Activated T-helper 2 cell treated with anti-CD3 and anti-CD28 coated beads, Interferon-gamma antibody, Interleukin-2, Interleukin-4, amounts not matched to agents 10 μg/mL and 5 μg/mL and 100 μg/mL, durations not matched to agents 14 hours and 24 hours and 36 hours (primary cell): ENCODE measurements around the gene DOCK3. TPM values are rescaled to one million over a fixed set of nuclear protein-coding genes. Genes with fewer than 3 reads are reported as not detected.
"Not testable (repeated sequence)": the region's sequence is repeated elsewhere in the genome, so short reads cannot be mapped to it uniquely, and the experiment has no call there.

ENCODE experiments used
- DNase-seq: peaks from one replicate; pipeline ENCODE4 v3.0.0; 2021; ENCODE audit warnings: low spot score
- H3K27ac Mint-ChIP-seq: one replicate; pipeline ENCODE4 v1.8.0; 2021; ENCODE audit warnings: mixed read lengths
- H3K27me3 Mint-ChIP-seq: one replicate; pipeline ENCODE4 v1.8.0; 2021; ENCODE audit warnings: low read depth, mixed read lengths
- H3K36me3 Mint-ChIP-seq: one replicate; pipeline ENCODE4 v1.8.0; 2021; ENCODE audit warnings: low read depth, mixed read lengths
- H3K4me1 Mint-ChIP-seq: one replicate; pipeline ENCODE4 v1.8.0; 2021; ENCODE audit warnings: low read depth, mixed read lengths
- H3K4me3 Mint-ChIP-seq: one replicate; pipeline ENCODE4 v1.8.0; 2021; ENCODE audit warnings: low read depth, mild to moderate bottlenecking, moderate library complexity, mixed read lengths
- H3K9me3 Mint-ChIP-seq: one replicate; pipeline ENCODE4 v1.8.0; 2021; ENCODE audit warnings: mixed read lengths
- intact Hi-C: fragments of 100-400 bp; cut with micrococcal nuclease; formaldehyde crosslinking; loops from one replicate; pipeline ENCODE4 v1.15.1; 2023
- total RNA-seq: library from RNA; stranded (reverse); gene quantifications from 2 replicates; pipeline ENCODE4 v1.2.3, GENCODE V29; 2022

The DOCK3 gene
- total RNA-seq, 1 donor from 2014 or later, result 1.4 TPM

DNA sequence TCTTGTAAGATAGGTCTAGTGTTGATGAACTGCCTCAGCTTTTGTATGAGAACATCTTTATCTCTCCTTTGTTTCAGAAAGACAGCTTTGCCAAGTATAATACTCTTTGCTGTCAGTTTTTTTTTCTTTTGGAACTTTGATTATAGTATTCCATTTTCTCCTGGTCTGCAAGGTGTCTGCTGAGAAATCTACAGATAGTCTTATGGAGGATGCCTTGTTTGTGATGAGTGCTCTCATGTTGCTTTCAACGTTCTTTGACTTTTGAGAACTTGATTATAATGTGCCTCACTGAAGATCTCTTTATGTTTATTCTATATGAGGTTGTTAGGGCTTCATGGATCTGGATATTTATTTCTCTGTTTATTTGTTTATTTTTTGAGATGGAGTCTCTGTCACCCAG is 60.3 kb downstream of the DOCK3 start:
- H3K36me3 Mint-ChIP-seq, result no peaks in the 10 kb centered on the region
- intact Hi-C loops, result no loop called here
- H3K27ac Mint-ChIP-seq, result no peak overlapping the region
- no peaks in the 10 kb centered on the region for H3K4me1 Mint-ChIP-seq
- H3K4me3 Mint-ChIP-seq, result no peak overlapping the region
- H3K27me3 Mint-ChIP-seq, result no peaks in the 10 kb centered on the region
- H3K9me3 Mint-ChIP-seq, result peaks cover 4% of the 10 kb centered on the region
- no peak for DNase-seq

DNA sequence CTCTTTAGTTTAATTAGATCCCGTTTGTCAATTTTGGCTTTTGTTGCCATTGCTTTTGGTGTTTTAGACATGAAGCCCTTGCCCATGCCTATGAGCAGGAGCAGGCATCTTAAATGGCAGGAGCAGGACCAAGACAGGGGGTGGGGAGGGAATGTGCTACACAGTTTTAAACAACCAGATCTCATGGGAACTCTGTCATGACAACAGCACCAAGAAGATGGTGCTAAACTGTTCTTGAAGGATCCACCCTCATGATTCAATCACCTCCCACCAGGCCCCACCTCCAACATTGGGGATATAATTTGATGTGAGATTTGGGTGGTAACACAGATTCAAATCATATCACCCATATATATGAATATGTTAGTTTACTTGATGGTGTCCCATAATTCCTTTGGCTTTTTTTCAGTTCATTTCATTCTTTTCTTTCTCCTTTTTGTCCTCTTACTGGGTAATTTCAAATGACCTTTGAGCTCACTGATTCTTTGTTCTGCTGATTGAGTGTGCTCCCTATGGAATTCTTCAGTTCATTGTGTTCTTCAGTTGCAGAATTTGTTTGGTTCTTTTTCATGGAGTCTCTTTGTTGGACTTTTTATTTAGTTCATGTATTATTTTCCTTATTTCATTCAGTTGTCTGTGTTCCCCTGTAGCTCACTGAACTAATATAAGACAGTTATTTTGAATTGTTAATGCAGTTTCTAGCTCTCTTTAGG is 62.6 kb downstream of the DOCK3 start:
- Mint-ChIP-seq H3K36me3 (no peaks in the 10 kb centered on the region), H3K27ac (no peak overlapping the region), H3K27me3 (no peaks in the 10 kb centered on the region), H3K4me3 (no peak overlapping the region), H3K4me1 (no peaks in the 10 kb centered on the region), H3K9me3 (peaks cover 4% of the 10 kb centered on the region)
- intact Hi-C loops, result no loop called here
- no peak for DNase-seq

DNA sequence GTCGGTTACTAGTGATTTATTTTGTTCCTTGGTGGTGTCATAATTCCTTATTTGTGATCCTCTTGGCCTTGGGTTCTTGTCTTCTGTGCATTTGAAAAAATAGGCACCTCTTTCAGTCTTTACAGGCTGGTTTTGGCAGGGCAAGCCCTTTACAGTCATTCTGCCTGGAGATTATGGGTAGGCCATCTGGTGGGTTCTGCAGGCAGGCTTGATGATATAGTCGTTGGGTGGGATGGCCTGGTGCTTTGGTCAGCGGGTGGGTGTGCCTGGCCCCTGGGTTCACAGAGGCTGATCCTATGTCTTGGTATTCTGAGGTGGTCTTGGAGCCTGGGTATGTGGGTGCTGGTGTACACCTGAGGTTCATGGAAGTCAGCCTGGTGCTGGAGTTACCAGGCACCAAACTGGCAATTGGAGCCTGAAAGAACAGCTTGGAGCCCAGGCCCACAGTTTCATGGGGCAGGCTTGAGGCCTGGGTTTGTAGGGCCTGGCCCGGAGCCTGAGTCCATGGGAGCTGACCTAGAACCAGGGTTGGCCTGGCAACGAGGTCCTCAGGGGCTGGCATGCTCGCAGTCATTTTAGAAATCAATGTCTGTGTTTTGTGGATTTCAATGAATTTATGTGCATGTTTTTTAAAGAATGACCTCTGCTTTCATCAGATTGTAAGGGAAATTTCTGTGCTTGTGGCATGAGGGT is 63.3 kb downstream of the DOCK3 start:
- no peak for DNase-seq
- intact Hi-C loops, result no loop called here
- Mint-ChIP-seq H3K4me3 (no peak overlapping the region), H3K4me1 (no peaks in the 10 kb centered on the region), H3K36me3 (no peaks in the 10 kb centered on the region), H3K9me3 (peaks cover 4% of the 10 kb centered on the region), H3K27ac (no peak overlapping the region), H3K27me3 (no peaks in the 10 kb centered on the region)

DNA sequence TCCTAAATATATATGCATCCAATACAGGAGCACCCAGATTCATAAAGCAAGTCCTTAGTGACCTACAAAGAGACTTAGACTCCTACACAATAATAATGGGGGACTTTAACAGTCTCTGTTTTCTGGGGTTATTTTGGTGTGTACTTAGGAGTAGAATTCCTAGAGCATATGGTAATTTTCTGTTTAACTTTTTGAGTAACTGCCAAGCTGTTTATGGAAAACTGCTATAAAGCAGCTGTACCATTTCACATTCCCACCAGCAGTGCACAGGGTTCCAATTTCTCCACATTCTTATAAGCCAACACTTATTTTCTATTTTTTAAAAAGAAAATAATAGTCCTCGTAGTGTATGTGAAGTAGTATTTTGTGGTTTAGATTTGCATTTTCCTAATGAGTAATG is 68.9 kb downstream of the DOCK3 start:
- H3K36me3 Mint-ChIP-seq, result no peaks in the 10 kb centered on the region
- H3K4me3 Mint-ChIP-seq, result no peak overlapping the region
- H3K27me3 Mint-ChIP-seq, result no peaks in the 10 kb centered on the region
- DNase-seq, result no peak
- no peaks in the 10 kb centered on the region for H3K4me1 Mint-ChIP-seq
- no peaks in the 10 kb centered on the region for H3K9me3 Mint-ChIP-seq
- intact Hi-C loops, result no loop called here
- no peak overlapping the region for H3K27ac Mint-ChIP-seq

DNA sequence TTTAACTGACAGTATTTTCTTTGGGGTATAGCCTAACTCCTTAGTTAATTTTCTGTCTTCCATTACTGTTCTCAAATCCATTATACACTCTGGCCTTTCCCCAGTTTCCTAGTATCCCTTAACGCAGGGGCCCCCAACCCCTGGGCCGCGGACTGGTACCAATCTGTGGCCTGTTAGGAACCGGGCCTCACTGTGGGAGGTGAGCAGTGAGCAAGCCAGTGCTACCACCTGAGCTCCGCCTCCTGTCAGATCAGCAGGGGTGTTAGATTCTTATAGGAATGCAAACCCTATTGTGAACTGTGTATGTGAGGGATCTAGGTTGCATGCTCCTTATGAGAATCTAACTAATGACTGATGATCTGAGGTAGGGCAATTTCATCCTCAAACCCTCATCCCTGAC is 75.1 kb downstream of the DOCK3 start:
- Mint-ChIP-seq H3K9me3 (no peaks in the 10 kb centered on the region), H3K27me3 (no peaks in the 10 kb centered on the region), H3K4me3 (no peak overlapping the region), H3K4me1 (no peaks in the 10 kb centered on the region), H3K36me3 (no peaks in the 10 kb centered on the region), H3K27ac (no peak overlapping the region)
- intact Hi-C loops, result no loop called here
- DNase-seq, result no peak

DNA sequence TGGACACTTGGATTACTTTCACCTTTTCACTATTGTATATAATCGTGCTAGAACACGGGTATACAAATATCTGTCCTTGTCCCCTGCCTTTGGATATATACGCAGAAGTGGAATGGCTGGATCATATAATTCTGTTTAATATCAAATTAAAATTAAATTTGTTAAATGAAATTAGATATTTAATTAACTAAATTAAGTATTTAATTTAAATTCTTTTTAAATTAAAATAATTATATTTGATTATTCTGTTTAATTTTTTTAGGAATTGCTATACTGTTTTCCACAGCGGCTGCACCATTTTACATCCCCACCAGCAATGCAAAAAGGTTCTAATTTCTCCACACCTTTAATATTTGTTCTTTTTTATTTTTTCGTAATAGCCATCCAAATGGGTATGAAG is 84.3 kb downstream of the DOCK3 start:
- H3K27me3 Mint-ChIP-seq, result peaks cover 2% of the 10 kb centered on the region
- H3K36me3 Mint-ChIP-seq, result no peaks in the 10 kb centered on the region
- no peaks in the 10 kb centered on the region for H3K4me1 Mint-ChIP-seq
- H3K9me3 Mint-ChIP-seq, result no peaks in the 10 kb centered on the region
- H3K27ac Mint-ChIP-seq, result no peak overlapping the region
- DNase-seq, result no peak
- intact Hi-C loops, result no loop called here
- no peak overlapping the region for H3K4me3 Mint-ChIP-seq

DNA sequence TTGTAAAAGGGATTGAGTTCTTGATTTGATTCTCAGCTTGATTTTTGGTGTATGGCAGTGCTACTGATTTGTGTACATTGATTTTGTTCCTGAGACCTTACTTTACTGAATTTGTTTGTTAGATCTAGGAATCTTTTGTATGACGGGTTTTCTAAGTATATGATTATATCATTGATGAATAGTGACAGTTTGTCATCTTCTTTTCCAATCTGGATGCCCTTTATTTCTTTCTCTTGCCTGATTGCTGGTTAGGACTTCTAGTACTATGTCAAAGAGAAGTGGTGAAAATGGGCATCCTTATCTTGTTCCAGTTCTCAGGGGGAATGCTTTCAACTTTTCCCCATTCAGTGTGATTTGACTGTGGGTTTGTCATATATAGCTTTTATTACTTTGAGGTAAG is 103.0 kb downstream of the DOCK3 start:
- no peak for DNase-seq
- Mint-ChIP-seq H3K4me3 (no peak overlapping the region), H3K9me3 (peaks cover 7% of the 10 kb centered on the region), H3K36me3 (no peaks in the 10 kb centered on the region), H3K4me1 (no peaks in the 10 kb centered on the region), H3K27ac (no peak overlapping the region), H3K27me3 (peaks cover 8% of the 10 kb centered on the region)
- intact Hi-C loops, result no loop called here

DNA sequence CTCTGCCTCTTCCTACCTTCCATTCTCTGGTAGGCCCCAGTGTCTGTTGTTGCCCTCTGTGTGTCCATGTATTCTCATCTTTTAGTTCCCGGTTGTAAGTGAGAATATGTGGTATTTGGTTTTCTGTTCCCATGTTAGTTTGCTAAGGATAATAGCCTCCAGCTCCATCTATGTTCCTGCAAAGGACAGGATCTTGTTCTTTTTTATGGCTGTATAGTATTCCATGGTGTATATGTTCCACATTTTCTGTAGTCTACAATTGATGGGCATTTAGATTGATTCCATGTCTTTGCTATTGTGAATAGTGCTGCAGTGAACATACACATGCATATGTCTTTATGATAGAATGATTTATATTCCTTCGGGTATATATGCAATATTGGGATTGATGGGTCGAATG is 107.0 kb downstream of the DOCK3 start:
- H3K9me3 Mint-ChIP-seq, result peaks cover 24% of the 10 kb centered on the region
- H3K4me1 Mint-ChIP-seq, H3K27me3 Mint-ChIP-seq, H3K4me3 Mint-ChIP-seq, H3K36me3 Mint-ChIP-seq, H3K27ac Mint-ChIP-seq, DNase-seq, intact Hi-C loops: not testable (repeated sequence)

DNA sequence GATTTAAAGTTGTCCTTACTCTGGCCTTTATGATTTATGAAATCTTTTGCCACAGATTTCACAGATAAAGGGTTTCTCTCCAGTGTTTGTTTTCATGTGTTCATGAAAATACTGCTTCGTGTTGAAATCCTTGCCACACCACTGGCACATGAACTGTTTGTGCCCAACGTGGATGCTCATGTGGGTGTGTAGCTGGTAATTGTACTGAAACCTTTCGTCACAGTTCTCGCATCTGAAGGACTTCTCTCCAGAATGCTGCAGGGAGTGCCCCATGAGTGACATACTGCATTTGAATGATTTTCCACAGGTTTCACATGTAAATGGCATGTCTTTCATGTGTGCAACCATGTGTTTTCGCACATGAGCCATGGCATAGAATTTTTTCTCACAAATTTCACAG is 111.9 kb downstream of the DOCK3 start:
- Mint-ChIP-seq H3K4me3 (no peak overlapping the region), H3K27me3 (no peaks in the 10 kb centered on the region), H3K9me3 (peaks cover 24% of the 10 kb centered on the region), H3K27ac (no peak overlapping the region), H3K36me3 (no peaks in the 10 kb centered on the region), H3K4me1 (no peaks in the 10 kb centered on the region)
- intact Hi-C loops, result no loop called here
- DNase-seq, result no peak

DNA sequence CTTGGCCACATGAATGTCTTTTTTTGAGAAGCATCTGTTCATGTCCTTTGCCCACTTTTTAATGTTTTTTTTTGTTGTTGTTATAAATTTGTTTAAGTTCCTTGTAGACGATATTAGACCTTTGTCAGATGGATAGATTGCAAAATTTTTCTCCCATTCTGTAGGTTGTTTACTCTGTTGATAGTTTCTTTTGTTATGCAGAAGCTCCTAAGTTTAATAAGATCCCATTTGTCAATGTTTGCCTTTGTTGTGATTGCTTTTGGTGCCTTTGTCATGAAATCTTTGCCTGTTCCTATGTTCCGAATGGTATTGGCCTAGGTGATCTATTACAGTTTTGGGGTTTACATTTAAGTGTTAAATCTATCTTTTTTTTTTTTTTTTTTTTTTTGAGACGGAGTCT is 116.2 kb downstream of the DOCK3 start:
- H3K27ac Mint-ChIP-seq, H3K27me3 Mint-ChIP-seq, H3K36me3 Mint-ChIP-seq, H3K4me1 Mint-ChIP-seq, H3K9me3 Mint-ChIP-seq, H3K4me3 Mint-ChIP-seq, intact Hi-C loops, DNase-seq: not testable (repeated sequence)

DNA sequence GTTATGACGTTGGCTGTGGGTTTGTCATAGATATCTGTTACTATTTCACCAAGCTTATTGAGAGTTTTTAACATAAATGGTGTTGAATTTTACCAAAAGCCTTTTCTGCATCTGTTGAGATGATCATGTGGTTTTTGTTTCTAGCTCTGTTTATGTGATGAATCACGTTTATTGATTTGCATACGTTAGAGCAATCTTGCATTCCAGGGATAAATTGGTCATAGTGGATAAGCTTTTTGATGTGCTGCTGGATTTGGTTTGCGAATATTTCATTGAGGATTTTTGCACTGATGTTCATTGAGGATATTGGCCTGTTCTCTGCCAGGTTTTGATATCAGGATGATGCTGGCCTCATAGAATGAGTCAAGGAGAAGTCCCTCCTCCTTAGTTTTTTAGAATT is 117.8 kb downstream of the DOCK3 start:
- no peak overlapping the region for H3K4me3 Mint-ChIP-seq
- H3K9me3 Mint-ChIP-seq, result no peaks in the 10 kb centered on the region
- H3K4me1 Mint-ChIP-seq, result no peaks in the 10 kb centered on the region
- H3K27me3 Mint-ChIP-seq, result no peaks in the 10 kb centered on the region
- intact Hi-C loops, result no loop called here
- H3K36me3 Mint-ChIP-seq, result no peaks in the 10 kb centered on the region
- H3K27ac Mint-ChIP-seq, result no peak overlapping the region
- no peak for DNase-seq

DNA sequence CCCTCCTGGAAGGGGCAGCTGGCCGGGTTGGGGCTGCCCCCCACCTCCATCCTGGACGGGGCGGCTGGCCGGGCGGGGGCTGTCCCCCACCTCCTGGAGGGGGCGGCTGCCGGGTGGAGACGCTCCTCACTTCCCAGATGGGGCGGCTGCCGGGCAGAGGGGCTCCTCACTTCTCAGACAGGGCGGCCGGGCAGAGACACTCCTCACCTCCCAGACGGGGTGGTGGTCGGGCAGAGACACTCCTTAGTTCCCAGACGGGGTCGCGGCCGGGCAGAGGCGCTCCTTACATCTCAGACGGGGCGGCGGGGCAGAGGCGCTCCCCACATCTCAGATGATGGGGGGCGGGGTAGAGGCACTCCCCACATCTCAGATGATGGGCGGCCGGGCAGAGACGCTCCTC is 129.1 kb downstream of the DOCK3 start:
- H3K9me3 Mint-ChIP-seq, result peaks cover 50% of the 10 kb centered on the region
- H3K27me3 Mint-ChIP-seq, DNase-seq, intact Hi-C loops, H3K4me1 Mint-ChIP-seq, H3K36me3 Mint-ChIP-seq, H3K27ac Mint-ChIP-seq, H3K4me3 Mint-ChIP-seq: not testable (repeated sequence)

DNA sequence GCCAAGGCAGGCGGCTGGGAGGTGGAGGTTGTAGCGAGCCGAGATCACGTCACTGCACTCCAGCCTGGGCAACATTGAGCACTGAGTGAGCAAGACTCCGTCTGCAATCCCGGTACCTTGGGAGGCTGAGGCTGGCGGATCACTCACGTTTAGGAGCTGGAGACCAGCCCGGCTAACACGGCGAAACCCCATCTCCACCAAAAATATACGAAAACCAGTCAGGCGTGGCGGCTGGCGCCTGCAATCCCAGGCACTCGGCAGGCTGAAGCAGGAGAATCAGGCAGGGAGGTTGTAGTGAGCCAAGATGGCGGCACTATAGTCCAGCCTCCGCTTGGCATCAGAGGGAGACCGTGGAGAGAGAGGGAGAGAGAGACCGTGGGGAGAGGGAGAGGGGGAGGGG is 129.6 kb downstream of the DOCK3 start:
- DNase-seq, H3K4me1 Mint-ChIP-seq, H3K36me3 Mint-ChIP-seq, H3K27ac Mint-ChIP-seq, intact Hi-C loops, H3K4me3 Mint-ChIP-seq, H3K27me3 Mint-ChIP-seq: not testable (repeated sequence)
- H3K9me3 Mint-ChIP-seq, result peaks cover 44% of the 10 kb centered on the region
